Duodenal mucosa (tissue), 2 donors: ENCODE data around the gene HOXC13.

Experiments used
- H3K27ac ChIP-seq: one replicate; pipeline ENCODE4 v1.7.0; 2013; ENCODE audit warnings: low read depth, low read length
- H3K27me3 ChIP-seq, 2 donors: one replicate each; pipeline ENCODE4 v1.7.0; 2013; ENCODE audit warnings: low read length in 2 of 2, control low read depth in 1 of 2; ENCODE audit not compliant: insufficient read depth in 2 of 2, control insufficient read depth in 1 of 2
- H3K36me3 ChIP-seq, 2 donors: one replicate each; pipeline ENCODE4 v1.7.0; 2013; ENCODE audit warnings: low read length in 2 of 2, control low read depth in 1 of 2; ENCODE audit not compliant: insufficient read depth in 2 of 2, control insufficient read depth in 1 of 2
- H3K4me1 ChIP-seq, 2 donors: one replicate each; pipeline ENCODE4 v1.7.0; 2013; ENCODE audit warnings: low read length in 2 of 2, control low read depth in 1 of 2; ENCODE audit not compliant: insufficient read depth in 2 of 2, control insufficient read depth in 1 of 2
- H3K4me3 ChIP-seq, 2 donors: one replicate each; pipeline ENCODE4 v1.7.0; 2013; ENCODE audit warnings: low read length in 2 of 2, low read depth in 1 of 2
- H3K9ac ChIP-seq, 2 donors: one replicate each; pipeline ENCODE4 v1.7.0; 2013; ENCODE audit warnings: low read length in 2 of 2, low read depth in 1 of 2
- H3K9me3 ChIP-seq, 2 donors: one replicate each; pipeline ENCODE4 v1.7.0; 2013; ENCODE audit warnings: low read length in 2 of 2, control low read depth in 1 of 2; ENCODE audit not compliant: control insufficient read depth in 1 of 2

The HOXC13 gene

GRCh38 chr12:53982648-53983567 is 44.3 kb downstream of the HOXC13 start:
- peaks cover 8 to 25% of the 10 kb centered on the region in 2 donors for H3K4me1 ChIP-seq
- H3K27me3 ChIP-seq, result peaks cover 63 to 96% of the 10 kb centered on the region in 2 donors
- H3K9me3 ChIP-seq, result no peaks in the 10 kb centered on the region
- no peak overlapping the region for H3K9ac ChIP-seq
- H3K4me3 ChIP-seq, result no peak overlapping the region
- no peaks in the 10 kb centered on the region for H3K36me3 ChIP-seq
- H3K27ac ChIP-seq, result no peak overlapping the region

- peaks cover 5 to 22% of the 10 kb centered on the region in 2 donors for H3K4me1 ChIP-seq
- H3K9me3 ChIP-seq, result no peaks in the 10 kb centered on the region
- no peak overlapping the region for H3K4me3 ChIP-seq
- H3K9ac ChIP-seq, result no peak overlapping the region
- H3K27ac ChIP-seq, result no peak overlapping the region
- no peaks in the 10 kb centered on the region for H3K36me3 ChIP-seq
- peaks cover 67 to 97% of the 10 kb centered on the region in 2 donors for H3K27me3 ChIP-seq
Observed at GRCh38 chr12:53983568-53983949, 44.9 kb downstream of the HOXC13 start.

GRCh38 chr12:53983950-53984572 is 45.4 kb downstream of the HOXC13 start:
- Histone ChIP-seq H3K36me3 (no peaks in the 10 kb centered on the region), H3K9me3 (no peaks in the 10 kb centered on the region), H3K27ac (no peak overlapping the region), H3K27me3 (peaks cover 72 to 97% of the 10 kb centered on the region in 2 donors), H3K9ac (no peak overlapping the region), H3K4me1 (peaks cover 5 to 22% of the 10 kb centered on the region in 2 donors), H3K4me3 (no peak overlapping the region)

- Histone ChIP-seq H3K27me3 (peaks cover 80 to 98% of the 10 kb centered on the region in 2 donors), H3K9me3 (no peaks in the 10 kb centered on the region), H3K4me1 (peaks cover 3 to 18% of the 10 kb centered on the region in 2 donors), H3K9ac (no peak within 1 kb of the TSS), H3K4me3 (peak within 1 kb of the TSS in 1 of 2 donors; percentile 43), H3K36me3 (no peaks in the 10 kb centered on the region), H3K27ac (peak within 1 kb of the TSS; percentile 30)
Observed at GRCh38 chr12:53984901-53985691, 46.5 kb downstream of the HOXC13 start, which contains the start of gene HOXC10. TSS of gene HOXC10 (plus strand) at chr12:53985146. CDS start at chr12:53985260, 114 bp downstream.

GRCh38 chr12:53985692-53985993 is 47.0 kb downstream of the HOXC13 start:
- H3K9ac ChIP-seq, result no peak overlapping the region
- peaks cover 3 to 18% of the 10 kb centered on the region in 2 donors for H3K4me1 ChIP-seq
- H3K27me3 ChIP-seq, result peaks cover 81 to 99% of the 10 kb centered on the region in 2 donors
- H3K27ac ChIP-seq, result peak overlapping the region; percentile 30
- no peaks in the 10 kb centered on the region for H3K9me3 ChIP-seq
- no peaks in the 10 kb centered on the region for H3K36me3 ChIP-seq
- H3K4me3 ChIP-seq, result peak overlapping the region in 1 of 2 donors; percentile 43

GRCh38 chr12:53985994-53986685 is 47.5 kb downstream of the HOXC13 start:
- Histone ChIP-seq H3K4me1 (peaks cover 3 to 18% of the 10 kb centered on the region in 2 donors), H3K4me3 (peak overlapping the region in 1 of 2 donors; percentile 43), H3K27ac (no peak overlapping the region), H3K27me3 (peaks cover 81 to 99% of the 10 kb centered on the region in 2 donors), H3K9me3 (no peaks in the 10 kb centered on the region), H3K36me3 (no peaks in the 10 kb centered on the region), H3K9ac (no peak overlapping the region)

GRCh38 chr12:53986686-53987483 is 48.3 kb downstream of the HOXC13 start:
- H3K27ac ChIP-seq, result no peak overlapping the region
- no peaks in the 10 kb centered on the region for H3K9me3 ChIP-seq
- peaks cover 87 to 99% of the 10 kb centered on the region in 2 donors for H3K27me3 ChIP-seq
- H3K4me1 ChIP-seq, result peaks cover 3 to 18% of the 10 kb centered on the region in 2 donors
- H3K4me3 ChIP-seq, result no peak overlapping the region
- H3K36me3 ChIP-seq, result no peaks in the 10 kb centered on the region
- H3K9ac ChIP-seq, result no peak overlapping the region

GRCh38 chr12:53987787-53988230 is 49.2 kb downstream of the HOXC13 start:
- no peak overlapping the region for H3K4me3 ChIP-seq
- no peak overlapping the region for H3K9ac ChIP-seq
- H3K27ac ChIP-seq, result no peak overlapping the region

More at GRCh38 chr12:53987787-53988230, 49.2 kb downstream of the HOXC13 start:
- H3K27me3 ChIP-seq, result peaks cover 92 to 99% of the 10 kb centered on the region in 2 donors
- H3K9me3 ChIP-seq, result no peaks in the 10 kb centered on the region
- H3K36me3 ChIP-seq, result no peaks in the 10 kb centered on the region
- peaks cover 3 to 18% of the 10 kb centered on the region in 2 donors for H3K4me1 ChIP-seq
